LNCaP clone FGC (cell line): Measurements from ENCODE around the gene DNAJC24.

ENCODE experiments used
- DNase-seq: peaks from one replicate; pipeline ENCODE4 v3.0.0-alpha.2; 2011; ENCODE audit warnings: low read depth
- H3K4me3 ChIP-seq: 2 replicates; pipeline ENCODE4 v1.5.1; 2011; ENCODE audit warnings: mild to moderate bottlenecking, low read depth, low read length, control low read depth
- TF ChIP-seq, protein P1 (sequence below): IDR thresholded peaks from 2 replicates; pipeline ENCODE4 v1.5.1; 2012; ENCODE audit warnings: mild to moderate bottlenecking; ENCODE audit not compliant: control insufficient read depth, insufficient read depth; ENCODE audit errors: extremely low read depth

Gene DNAJC24

DNA sequence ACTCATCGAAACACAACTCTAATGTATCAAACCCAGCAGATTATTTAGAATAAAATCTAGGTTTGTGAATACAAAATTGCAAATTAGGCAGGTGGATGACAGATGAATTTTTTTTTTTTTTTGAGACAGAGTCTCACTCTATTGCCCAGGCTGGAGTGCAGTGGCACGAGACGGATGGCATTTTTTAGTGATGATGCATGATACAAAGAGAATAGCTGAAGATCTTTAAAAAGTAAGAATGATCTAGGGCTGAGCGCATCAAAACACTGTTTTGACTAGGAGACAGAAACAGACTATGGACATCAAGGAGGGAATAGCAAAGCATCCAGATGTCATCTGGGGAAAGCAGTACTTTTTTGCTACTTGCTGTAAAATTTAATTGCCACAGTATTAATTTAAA is 76.0 kb downstream of the DNAJC24 start:
- TF ChIP-seq, protein P1, sequence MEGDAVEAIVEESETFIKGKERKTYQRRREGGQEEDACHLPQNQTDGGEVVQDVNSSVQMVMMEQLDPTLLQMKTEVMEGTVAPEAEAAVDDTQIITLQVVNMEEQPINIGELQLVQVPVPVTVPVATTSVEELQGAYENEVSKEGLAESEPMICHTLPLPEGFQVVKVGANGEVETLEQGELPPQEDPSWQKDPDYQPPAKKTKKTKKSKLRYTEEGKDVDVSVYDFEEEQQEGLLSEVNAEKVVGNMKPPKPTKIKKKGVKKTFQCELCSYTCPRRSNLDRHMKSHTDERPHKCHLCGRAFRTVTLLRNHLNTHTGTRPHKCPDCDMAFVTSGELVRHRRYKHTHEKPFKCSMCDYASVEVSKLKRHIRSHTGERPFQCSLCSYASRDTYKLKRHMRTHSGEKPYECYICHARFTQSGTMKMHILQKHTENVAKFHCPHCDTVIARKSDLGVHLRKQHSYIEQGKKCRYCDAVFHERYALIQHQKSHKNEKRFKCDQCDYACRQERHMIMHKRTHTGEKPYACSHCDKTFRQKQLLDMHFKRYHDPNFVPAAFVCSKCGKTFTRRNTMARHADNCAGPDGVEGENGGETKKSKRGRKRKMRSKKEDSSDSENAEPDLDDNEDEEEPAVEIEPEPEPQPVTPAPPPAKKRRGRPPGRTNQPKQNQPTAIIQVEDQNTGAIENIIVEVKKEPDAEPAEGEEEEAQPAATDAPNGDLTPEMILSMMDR = no peak
- no peak for DNase-seq
- H3K4me3 ChIP-seq = no peak overlapping the region

DNA sequence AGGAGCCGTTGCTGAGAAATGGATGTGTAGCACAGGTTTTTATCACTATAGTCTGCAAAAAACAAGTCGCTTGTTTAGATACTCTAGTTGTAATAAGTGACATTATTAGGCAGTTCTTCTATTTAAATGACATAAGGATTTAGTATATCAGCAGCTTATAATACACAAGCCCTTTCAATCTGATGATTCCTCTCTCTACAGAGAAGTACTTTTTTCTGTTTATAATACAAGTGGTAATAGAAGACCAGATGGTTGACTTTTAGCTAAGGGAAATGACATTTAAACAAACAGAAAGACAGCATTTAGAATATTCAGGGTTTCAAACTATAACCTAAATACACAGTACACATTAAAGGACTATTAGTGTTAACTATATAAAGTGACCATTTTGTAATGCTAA is 79.4 kb downstream of the DNAJC24 start:
- H3K4me3 ChIP-seq = no peak overlapping the region
- TF ChIP-seq, protein P1 = no peak
- no peak for DNase-seq

DNA sequence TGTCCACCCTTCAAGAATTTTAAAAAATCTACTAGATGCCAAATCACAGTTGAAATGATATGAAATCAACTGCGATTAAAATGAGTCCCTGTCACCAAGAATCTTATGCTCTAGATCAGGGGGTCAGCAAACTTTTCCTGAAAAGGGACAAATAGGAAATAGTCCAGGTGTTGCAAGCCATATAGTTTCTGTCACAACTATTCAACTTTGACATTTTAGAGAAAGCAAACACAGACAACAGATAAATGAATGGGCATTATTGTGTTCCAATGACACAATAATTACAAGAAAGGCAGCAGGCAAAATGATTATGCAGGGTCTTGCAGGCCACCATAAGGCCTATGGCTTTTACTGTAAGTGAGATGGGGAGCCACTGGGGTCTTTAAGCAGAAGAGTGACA is 81.2 kb downstream of the DNAJC24 start:
- TF ChIP-seq, protein P1 = no peak
- H3K4me3 ChIP-seq = no peak overlapping the region
- DNase-seq = no peak

DNA sequence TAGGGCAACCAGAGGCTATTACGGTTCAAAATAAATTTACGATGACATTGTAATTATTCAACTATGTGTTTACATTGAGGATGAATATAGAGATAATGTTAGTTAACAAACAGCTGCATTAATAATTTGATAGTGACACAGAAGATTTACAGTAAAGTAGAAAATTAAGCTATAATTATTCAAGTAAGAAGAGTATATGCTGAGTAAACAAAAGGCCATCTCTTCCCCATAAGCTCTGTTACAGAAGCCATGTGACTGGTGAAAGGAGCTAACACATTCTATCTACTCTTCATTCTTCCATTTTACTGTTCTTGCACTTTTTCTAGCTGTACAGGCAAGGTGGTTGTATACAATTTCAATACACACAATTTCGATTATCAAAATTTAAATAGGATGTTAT is 85.5 kb downstream of the DNAJC24 start:
- DNase-seq = no peak
- no peak overlapping the region for H3K4me3 ChIP-seq
- TF ChIP-seq, protein P1 = no peak

DNA sequence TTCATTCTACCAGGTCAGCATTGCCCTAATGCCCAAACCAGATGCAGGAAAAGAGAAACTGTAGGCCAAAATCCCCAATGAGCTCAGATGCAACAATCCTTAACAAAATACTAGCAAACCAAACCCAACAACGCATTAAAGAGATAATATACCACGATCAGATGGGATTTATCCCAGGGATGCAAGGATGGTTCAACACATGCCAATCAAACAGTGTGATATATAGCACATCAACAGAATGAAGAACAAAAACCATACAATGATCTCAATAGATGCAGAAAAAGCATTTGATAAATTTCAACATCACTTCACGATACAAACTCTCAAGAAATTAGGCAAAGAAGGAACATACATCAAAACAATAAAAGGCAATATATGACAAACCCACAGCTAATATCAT is 94.8 kb downstream of the DNAJC24 start:
- no peak for DNase-seq
- TF ChIP-seq, protein P1 = no peak
- H3K4me3 ChIP-seq = no peak overlapping the region

DNA sequence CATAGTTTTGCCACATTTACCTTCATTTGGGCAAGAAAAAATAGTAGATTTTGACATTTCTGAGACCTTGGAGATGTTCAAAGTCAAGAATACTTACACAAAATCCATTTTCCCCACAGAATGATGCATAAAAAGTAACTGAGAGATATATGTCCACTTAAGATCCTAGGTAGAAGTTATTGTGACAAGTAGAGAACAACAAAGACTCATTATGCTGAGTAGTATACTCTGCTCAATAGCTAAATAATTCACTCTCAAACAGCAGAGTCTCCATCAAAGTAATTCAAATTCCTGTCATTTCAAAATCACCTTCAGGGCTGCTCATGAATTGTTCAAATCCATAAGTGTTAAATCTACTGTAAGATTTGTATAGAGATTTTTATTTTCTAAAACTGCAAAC is 104.4 kb downstream of the DNAJC24 start:
- TF ChIP-seq, protein P1 = no peak
- no peak overlapping the region for H3K4me3 ChIP-seq
- DNase-seq = no peak

DNA sequence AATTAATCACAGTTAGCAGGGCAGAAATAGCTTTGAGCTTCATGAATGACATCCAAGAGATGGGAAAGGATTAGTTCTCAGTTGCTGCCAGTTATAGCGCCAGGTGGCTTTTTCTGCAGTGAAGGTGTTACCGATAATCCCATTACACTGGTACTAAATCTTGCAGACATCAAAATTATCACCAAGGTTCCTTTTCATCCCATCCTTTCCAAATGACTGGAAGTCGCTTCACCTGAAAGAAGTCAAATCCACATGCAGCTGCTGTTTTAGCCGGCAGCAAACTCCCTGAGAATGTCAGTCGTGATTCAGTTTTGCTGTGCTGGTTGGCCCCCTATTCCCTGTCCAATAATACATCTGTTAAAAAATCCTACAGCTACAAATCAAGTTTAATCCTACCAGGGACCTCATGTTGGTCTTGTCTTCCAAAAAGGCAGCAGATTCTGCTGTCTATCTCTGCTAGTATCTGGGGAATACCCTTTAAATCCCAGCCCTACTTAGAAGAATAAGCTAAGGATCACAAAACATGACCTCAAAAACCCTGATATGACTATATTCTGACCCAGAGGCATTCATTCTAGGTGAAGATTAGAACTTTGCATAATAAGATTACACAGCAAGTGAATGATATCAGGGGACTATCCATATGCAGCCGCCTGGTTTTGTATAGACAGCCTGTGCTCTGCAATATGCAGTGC is 108.0 kb downstream of the DNAJC24 start:
- TF ChIP-seq, protein P1 = no peak
- DNase-seq = no peak
- H3K4me3 ChIP-seq = no peak overlapping the region
